DMS153 treated with DMSO at 0.1 percent for 48 hours (cell line): Measurements from ENCODE around the gene RBM19.

ENCODE experiments used
- DNase-seq: peaks from one replicate; lab custom pipeline; 2025; ENCODE audit not compliant: unreplicated experiment; lab: John Stamatoyannopoulos, UW

Gene RBM19

GRCh38 chr12:113988064-113988451, 21.9 kb upstream of the RBM19 start:
- no peak for DNase-seq

- no peak for DNase-seq
Observed at GRCh38 chr12:113987261-113988063, 21.3 kb upstream of the RBM19 start.

GRCh38 chr12:113984464-113984863, 18.3 kb upstream of the RBM19 start:
- DNase-seq: no peak

- no peak for DNase-seq
Observed at GRCh38 chr12:113983777-113984448, 17.8 kb upstream of the RBM19 start.

GRCh38 chr12:113983265-113983664, 17.1 kb upstream of the RBM19 start:
- no peak for DNase-seq

- no peak for DNase-seq
Observed at GRCh38 chr12:113981876-113982275, 15.8 kb upstream of the RBM19 start.

GRCh38 chr12:113980537-113981337, 14.6 kb upstream of the RBM19 start:
- peak; percentile 62 for DNase-seq

- DNase-seq: no peak
Observed at GRCh38 chr12:113980054-113980453, 13.9 kb upstream of the RBM19 start.

GRCh38 chr12:113978080-113978479, 12.0 kb upstream of the RBM19 start:
- no peak for DNase-seq

GRCh38 chr12:113974006-113974405, 7.9 kb upstream of the RBM19 start:
- DNase-seq: no peak

- no peak for DNase-seq
Observed at GRCh38 chr12:113973109-113973904, 7.2 kb upstream of the RBM19 start.

- DNase-seq: no peak
Observed at GRCh38 chr12:113971392-113971791, 5.3 kb upstream of the RBM19 start.

- no peak for DNase-seq
Observed at GRCh38 chr12:113970211-113970610, 4.1 kb upstream of the RBM19 start.

GRCh38 chr12:113967368-113967767, 1.2 kb upstream of the RBM19 start:
- no peak for DNase-seq

- no peak for DNase-seq
Observed at GRCh38 chr12:113962733-113963132, 3.4 kb downstream of the RBM19 start.

GRCh38 chr12:113961921-113962710, 4.0 kb downstream of the RBM19 start:
- no peak for DNase-seq

- no peak for DNase-seq
Observed at GRCh38 chr12:113960030-113960429, 6.1 kb downstream of the RBM19 start.

- no peak for DNase-seq
Observed at GRCh38 chr12:113959096-113959495, 7.0 kb downstream of the RBM19 start.

- DNase-seq: no peak
Observed at GRCh38 chr12:113958108-113958507, 8.0 kb downstream of the RBM19 start.

- DNase-seq: no peak
Observed at GRCh38 chr12:113957627-113958026, 8.5 kb downstream of the RBM19 start.
